Measurements from ENCODE around the gene AKAP3.

- TF ChIP-seq CTCF (IDR thresholded peaks at IDR 0.05) (no peak), POLR2A (IDR thresholded peaks at IDR 0.05) (no peak)
These were observed 39.8 kb downstream of the AKAP3 start for GRCh38 chr12:4609071-4609470.

Data from adrenal gland (tissue), 5 donors.